Left lung (tissue), 10 donors: Measurements from ENCODE around the gene FAM168A. TPM values are rescaled to one million over a fixed set of nuclear protein-coding genes. Genes with fewer than 3 reads are reported as not detected.
A peak's percentile ranks its signal among the peaks of the same experiment; 100 is the strongest.

Source experiments
- ATAC-seq: fragments of 200-7000 bp; cut with Tn5 transposase; one replicate; pipeline ENCODE4 v1.9.1; 2020; ENCODE audit warnings: moderate library complexity
- DNase-seq, 4 donors: peaks; one replicate each; pipeline ENCODE4 v3.0.0-alpha.2; 2013 to 2020
- H3K27ac ChIP-seq, 2 donors: fragments of 200-600 bp; sonication (generic) in 1 of 2; one replicate each; pipeline versions ENCODE4 v1.5.0 to v1.8.0; 2020 to 2021
- H3K27me3 ChIP-seq, 2 donors: fragments of 200-600 bp; sonication (generic) in 1 of 2; one replicate each; pipeline versions ENCODE4 v1.5.0 to v1.8.0; 2020 to 2021
- H3K36me3 ChIP-seq, 2 donors: fragments of 200-600 bp; sonication (generic) in 1 of 2; one replicate each; pipeline versions ENCODE4 v1.5.0 to v1.8.0; 2020 to 2021
- H3K4me1 ChIP-seq, 2 donors: fragments of 200-600 bp; one replicate each; pipeline ENCODE4 v1.8.0; 2021
- H3K4me3 ChIP-seq, 2 donors: fragments of 200-600 bp; sonication (generic) in 1 of 2; one replicate each; pipeline versions ENCODE4 v1.5.0 to v1.8.0; 2020 to 2021; ENCODE audit warnings: mild to moderate bottlenecking in 1 of 2
- H3K9me3 ChIP-seq, 2 donors: fragments of 200-600 bp; sonication (generic) in 1 of 2; one replicate each; pipeline versions ENCODE4 v1.5.0 to v1.8.0; 2020 to 2021
- CTCF ChIP-seq, 2 donors: fragments of 200-600 bp; sonication (generic) in 1 of 2; IDR thresholded peaks; one replicate each; pipeline versions ENCODE4 v1.5.0 to v1.8.0; 2021; ENCODE audit warnings: antibody characterized with exemption in 2 of 2
- intact Hi-C, 2 donors: fragments of 100-400 bp; cut with DNase I; formaldehyde crosslinking; loops; one replicate each; pipeline versions ENCODE4 v1.11.2 to v1.14.2; 2022
- polyA plus RNA-seq, 6 donors: library from polyadenylated mRNA; unstranded; fragments of 120-200 nt; gene quantifications; one replicate each; pipeline ENCODE4 v1.2.1, GENCODE V29; 2013; ENCODE audit not compliant: insufficient read length in 6 of 6
- total RNA-seq, 2 donors: library from RNA; stranded (reverse); fragmentation: NEBNext Ultra II Directional; extraction: Animal tissue kit (Norgen Biotek cat#: 25700); gene quantifications; one replicate each; pipeline ENCODE4 v1.2.1, GENCODE V29; 2021
- donor health status: DM: no; HTN: yes; CAD: no.
- donor health status: DM: no; HTN: no; CAD: no.

The FAM168A gene
- total and polyA plus RNA-seq, 8 donors: 28.2 to 43.9 (median 41.6) TPM

DNA sequence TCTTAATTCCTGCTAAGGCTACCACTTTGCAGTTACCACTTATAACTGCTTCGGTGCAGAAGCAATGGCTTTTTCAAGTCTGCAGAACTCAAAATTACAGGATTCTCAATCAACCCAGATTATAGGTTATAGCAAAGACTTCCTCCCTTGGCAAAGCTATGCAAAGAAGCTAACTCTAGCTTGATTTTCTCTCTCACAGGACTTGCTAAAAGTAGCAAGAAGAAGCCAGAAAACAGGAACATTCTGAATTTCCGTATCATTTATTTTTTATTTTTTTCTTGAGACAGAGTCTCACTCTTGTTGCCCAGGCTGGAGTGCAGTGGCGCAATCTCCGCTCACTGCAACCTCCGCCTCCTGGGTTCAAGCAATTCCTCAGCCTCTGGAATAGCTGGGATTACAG, 37.8 kb upstream of the FAM168A start:
- DNase-seq: no peak
- no peak for TF ChIP-seq CTCF (IDR thresholded peaks at IDR 0.05)
- intact Hi-C loops: no loop called here

DNA sequence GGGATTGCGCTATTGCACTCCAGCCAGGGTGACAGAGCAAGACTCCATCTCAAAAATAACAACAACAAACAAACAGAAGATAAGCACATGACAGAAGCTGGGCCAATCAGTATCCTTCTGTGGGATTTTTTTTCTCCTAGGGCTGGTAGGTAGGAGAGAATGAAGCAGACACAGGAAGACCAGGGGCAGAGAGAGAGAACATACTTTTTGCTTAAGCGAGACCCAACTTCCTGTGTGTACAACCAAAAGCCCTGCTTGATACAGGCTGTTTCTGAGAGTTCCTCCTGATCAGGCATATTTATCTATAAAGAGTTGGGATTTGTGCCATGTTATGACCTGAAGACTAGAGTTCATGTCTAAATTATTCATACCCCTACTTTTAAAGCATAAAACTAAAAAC, 36.1 kb upstream of the FAM168A start:
- intact Hi-C loops: no loop called here

More for the DNA sequence above, 37.8 kb upstream of the FAM168A start:
- no peak overlapping the region for H3K4me3 ChIP-seq
- H3K4me1 ChIP-seq: no peaks in the 10 kb centered on the region
- no peaks in the 10 kb centered on the region for H3K27me3 ChIP-seq
- no peaks in the 10 kb centered on the region for H3K36me3 ChIP-seq
- H3K27ac ChIP-seq: no peak overlapping the region
- no peak for ATAC-seq
- no peaks in the 10 kb centered on the region for H3K9me3 ChIP-seq

GRCh38 chr11:73632996-73633395, 35.1 kb upstream of the FAM168A start:
- no peak for ATAC-seq
- Histone ChIP-seq H3K36me3 (no peaks in the 10 kb centered on the region), H3K9me3 (no peaks in the 10 kb centered on the region), H3K27me3 (no peaks in the 10 kb centered on the region), H3K27ac (no peak overlapping the region), H3K4me1 (no peaks in the 10 kb centered on the region), H3K4me3 (no peak overlapping the region)
- TF ChIP-seq CTCF (IDR thresholded peaks at IDR 0.05): no peak
- DNase-seq: no peak
- intact Hi-C loops: no loop called here

More for the DNA sequence above, 36.1 kb upstream of the FAM168A start:
- TF ChIP-seq CTCF (IDR thresholded peaks at IDR 0.05): no peak
- Histone ChIP-seq H3K27ac (no peak overlapping the region), H3K9me3 (no peaks in the 10 kb centered on the region), H3K4me3 (no peak overlapping the region), H3K27me3 (no peaks in the 10 kb centered on the region), H3K36me3 (no peaks in the 10 kb centered on the region), H3K4me1 (no peaks in the 10 kb centered on the region)
- ATAC-seq: no peak
- no peak for DNase-seq

DNA sequence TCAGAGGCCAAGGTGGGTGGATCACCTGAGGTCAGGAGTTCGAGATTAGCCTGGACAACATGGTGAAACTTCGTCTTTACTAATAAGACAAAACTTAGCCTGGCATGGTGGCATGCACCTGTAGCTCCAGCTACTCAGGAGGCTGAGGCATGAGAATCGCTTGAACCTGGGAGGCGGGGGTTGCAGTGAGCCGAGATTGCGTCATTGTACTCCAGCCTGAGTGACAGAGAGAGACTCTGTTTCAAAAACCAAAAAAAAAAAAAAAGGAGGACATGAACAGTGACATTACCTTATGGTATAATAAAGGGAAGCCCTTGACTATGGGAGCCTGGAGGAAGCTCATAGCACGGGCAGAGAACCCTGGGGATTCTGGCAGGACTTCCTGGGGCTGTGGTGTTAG, 32.0 kb upstream of the FAM168A start:
- H3K27ac ChIP-seq: no peak overlapping the region
- ATAC-seq: no peak
- no peak for DNase-seq
- H3K9me3 ChIP-seq: no peaks in the 10 kb centered on the region
- no peaks in the 10 kb centered on the region for H3K36me3 ChIP-seq
- TF ChIP-seq CTCF (IDR thresholded peaks at IDR 0.05): no peak
- peaks cover 0 to 7% of the 10 kb centered on the region in 2 donors for H3K27me3 ChIP-seq
- no peak overlapping the region for H3K4me3 ChIP-seq
- H3K4me1 ChIP-seq: peaks cover 4 to 12% of the 10 kb centered on the region in 2 donors
- intact Hi-C loops: no loop called here

- no peaks in the 10 kb centered on the region for H3K36me3 ChIP-seq
- intact Hi-C loops: no loop called here
- H3K4me1 ChIP-seq: peaks cover 4 to 35% of the 10 kb centered on the region in 2 donors
- H3K27me3 ChIP-seq: peaks cover 0 to 16% of the 10 kb centered on the region in 2 donors
- DNase-seq (peak in 3 of 4 donors; percentile 44 to 71 (median 67)), ATAC-seq (peak; percentile 94)
- peak; percentile 93 to 96 for TF ChIP-seq CTCF (IDR thresholded peaks at IDR 0.05)
- H3K27ac ChIP-seq: no peak overlapping the region
- no peak overlapping the region for H3K4me3 ChIP-seq
- H3K9me3 ChIP-seq: no peaks in the 10 kb centered on the region
These were observed 27.9 kb upstream of the FAM168A start for GRCh38 chr11:73625696-73626318.
